Activated B cell treated with CpG ODN at 0.5 μM for 24 hours (primary cell): Measurements from ENCODE around the gene CFAP97D1. TPM values are rescaled to one million over a fixed set of nuclear protein-coding genes. Genes with fewer than 3 reads are reported as not detected.

ENCODE experiments used
- ATAC-seq: fragments of 200-7000 bp; cut with Tn5 transposase; one replicate; pipeline ENCODE4 v1.10.0; 2021; ENCODE audit warnings: low read depth, mild to moderate bottlenecking, moderate library complexity
- CTCF ChIA-PET: fragments of 350-600 bp; sonication (Branson Sonifier 250); formaldehyde crosslinking; loops from one replicate; lab custom pipeline; 2021; ENCODE audit warnings: antibody characterized with exemption; lab: Charles Lee
- POLR2A ChIA-PET: fragments of 350-600 bp; sonication (Branson Sonifier 250); formaldehyde crosslinking; loops from one replicate; lab custom pipeline; 2021; ENCODE audit warnings: antibody characterized with exemption; lab: Charles Lee
- DNase-seq: peaks from one replicate; pipeline ENCODE4 v3.0.0; 2022
- H3K27ac Mint-ChIP-seq: one replicate; pipeline ENCODE4 v1.8.0; 2020; ENCODE audit warnings: mixed read lengths
- H3K27me3 Mint-ChIP-seq: one replicate; pipeline ENCODE4 v1.8.0; 2021; ENCODE audit warnings: mixed read lengths
- H3K36me3 Mint-ChIP-seq: one replicate; pipeline ENCODE4 v1.8.0; 2021; ENCODE audit warnings: low read depth, mixed read lengths
- H3K4me1 Mint-ChIP-seq: one replicate; pipeline ENCODE4 v1.8.0; 2021; ENCODE audit warnings: mixed read lengths
- H3K4me3 Mint-ChIP-seq: one replicate; pipeline ENCODE4 v1.8.0; 2020; ENCODE audit warnings: mild to moderate bottlenecking, mixed read lengths
- H3K9me3 Mint-ChIP-seq: one replicate; pipeline ENCODE4 v1.8.0; 2020; ENCODE audit warnings: mixed read lengths
- intact Hi-C: fragments of 100-400 bp; cut with micrococcal nuclease; formaldehyde crosslinking; loops from one replicate; pipeline ENCODE4 v1.15.1; 2024
- total RNA-seq: library from RNA; stranded (reverse); gene quantifications from 2 replicates; pipeline ENCODE4 v1.2.3, GENCODE V29; 2022
- TF ChIP-seq, protein P1 (sequence below): fragments of 200-600 bp; IDR thresholded peaks from one replicate; pipeline ENCODE4 v1.8.0; 2022; ENCODE audit warnings: antibody characterized with exemption, mild to moderate bottlenecking

CFAP97D1 gene
- total RNA-seq, 1 donor from 2014 or later, result not detected

DNA sequence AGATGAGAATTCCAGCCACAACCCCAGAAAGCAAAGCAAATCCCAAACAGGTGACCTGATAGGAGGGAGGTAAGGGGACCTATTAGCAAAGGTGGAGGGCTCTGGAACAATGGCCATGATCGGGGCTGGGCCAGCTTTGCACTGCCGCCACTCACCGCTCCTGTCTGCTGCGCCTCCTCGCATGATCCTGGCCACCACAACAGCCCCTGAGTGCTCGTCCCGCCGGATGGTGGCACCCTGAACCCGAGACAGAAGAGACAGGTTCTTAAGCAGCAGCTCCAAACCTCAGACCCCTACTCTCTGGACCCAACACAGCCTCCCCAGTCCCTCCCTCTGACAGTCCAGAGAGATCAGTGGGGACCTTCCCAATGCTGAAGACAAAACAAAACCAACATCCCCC, 47.4 kb downstream of the CFAP97D1 start:
- TF ChIP-seq, protein P1, sequence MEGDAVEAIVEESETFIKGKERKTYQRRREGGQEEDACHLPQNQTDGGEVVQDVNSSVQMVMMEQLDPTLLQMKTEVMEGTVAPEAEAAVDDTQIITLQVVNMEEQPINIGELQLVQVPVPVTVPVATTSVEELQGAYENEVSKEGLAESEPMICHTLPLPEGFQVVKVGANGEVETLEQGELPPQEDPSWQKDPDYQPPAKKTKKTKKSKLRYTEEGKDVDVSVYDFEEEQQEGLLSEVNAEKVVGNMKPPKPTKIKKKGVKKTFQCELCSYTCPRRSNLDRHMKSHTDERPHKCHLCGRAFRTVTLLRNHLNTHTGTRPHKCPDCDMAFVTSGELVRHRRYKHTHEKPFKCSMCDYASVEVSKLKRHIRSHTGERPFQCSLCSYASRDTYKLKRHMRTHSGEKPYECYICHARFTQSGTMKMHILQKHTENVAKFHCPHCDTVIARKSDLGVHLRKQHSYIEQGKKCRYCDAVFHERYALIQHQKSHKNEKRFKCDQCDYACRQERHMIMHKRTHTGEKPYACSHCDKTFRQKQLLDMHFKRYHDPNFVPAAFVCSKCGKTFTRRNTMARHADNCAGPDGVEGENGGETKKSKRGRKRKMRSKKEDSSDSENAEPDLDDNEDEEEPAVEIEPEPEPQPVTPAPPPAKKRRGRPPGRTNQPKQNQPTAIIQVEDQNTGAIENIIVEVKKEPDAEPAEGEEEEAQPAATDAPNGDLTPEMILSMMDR, result no peak
- no peak overlapping the region for H3K4me3 Mint-ChIP-seq
- ChIA-PET POLR2A (no interaction called here), CTCF (no interaction called here)
- no peak for DNase-seq
- intact Hi-C loops, result loop anchor here (10.0 kb wide), 1 partner anchor 77 kb away; the partner anchor contains the start of gene MPP2
- peaks cover 3% of the 10 kb centered on the region for H3K4me1 Mint-ChIP-seq
- H3K9me3 Mint-ChIP-seq, result no peaks in the 10 kb centered on the region
- ATAC-seq, result no peak
- H3K36me3 Mint-ChIP-seq, result no peaks in the 10 kb centered on the region
- peaks cover 29% of the 10 kb centered on the region for H3K27me3 Mint-ChIP-seq
- H3K27ac Mint-ChIP-seq, result no peak overlapping the region

DNA sequence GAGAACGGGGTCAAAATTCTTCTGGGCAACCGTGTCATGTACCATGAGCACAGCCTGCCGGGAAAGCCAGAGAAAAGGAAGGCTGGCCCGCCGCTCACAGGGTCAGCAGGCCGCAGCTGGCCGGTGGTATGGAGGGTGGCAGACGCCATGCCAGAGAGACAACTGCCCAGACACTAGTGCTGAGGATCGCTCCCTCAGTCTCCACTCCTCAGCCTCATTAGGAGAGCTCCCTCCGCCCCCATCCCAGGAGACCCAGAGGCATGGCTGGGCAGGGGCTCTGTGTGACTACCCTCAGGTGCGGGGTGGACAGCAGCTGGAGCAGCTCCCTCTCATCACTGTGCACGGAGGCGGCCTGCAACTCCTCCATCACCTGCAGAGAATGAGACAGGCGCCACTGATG, 49.5 kb downstream of the CFAP97D1 start:
- Mint-ChIP-seq H3K4me3 (no peak overlapping the region), H3K27me3 (peaks cover 44% of the 10 kb centered on the region), H3K27ac (no peak overlapping the region), H3K4me1 (peaks cover 10% of the 10 kb centered on the region), H3K9me3 (no peaks in the 10 kb centered on the region), H3K36me3 (no peaks in the 10 kb centered on the region)
- TF ChIP-seq, protein P1, result no peak
- intact Hi-C loops, result loop anchor here (5.0 to 10.0 kb wide), 2 partner anchors 47 to 75 kb away; partner anchors contain the start of genes CFAP97D1 and MPP2
- ChIA-PET POLR2A (no interaction called here), CTCF (interaction anchor here (1.2 kb wide), 1 partner anchor 16 kb away, joined by 3 read pairs; no protein-coding TSS in a partner anchor)
- ATAC-seq (no peak), DNase-seq (no peak)

DNA sequence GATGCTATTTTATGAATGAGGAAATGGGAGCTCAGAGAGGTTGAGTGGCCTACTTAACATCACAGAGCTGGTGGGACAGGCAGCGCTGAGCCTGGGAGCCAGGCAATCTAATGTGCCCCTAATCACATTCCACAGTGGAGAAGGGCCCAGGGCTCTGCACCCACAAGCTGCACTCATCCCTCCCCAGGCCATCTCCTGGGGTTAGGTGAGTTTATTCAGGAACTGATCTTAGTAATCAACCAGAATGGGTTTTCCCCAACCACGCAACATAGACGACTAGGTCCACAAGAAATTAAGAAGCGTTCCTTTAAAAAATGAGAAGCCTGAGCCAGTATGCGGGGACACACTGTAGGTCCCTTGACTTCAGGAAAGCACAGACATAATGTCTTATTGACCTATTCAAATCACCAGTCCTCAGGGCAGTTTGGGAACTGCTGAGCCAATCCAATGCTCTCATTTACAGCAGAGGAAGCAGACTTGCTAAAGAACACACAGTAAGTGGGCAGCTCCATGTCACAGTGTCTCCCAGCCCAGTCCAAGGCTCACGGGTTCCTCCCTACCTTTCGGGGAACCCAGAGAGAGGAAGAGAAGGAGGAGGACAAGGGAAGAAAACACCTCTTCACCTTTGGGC, 50.4 kb downstream of the CFAP97D1 start:
- Mint-ChIP-seq H3K36me3 (no peaks in the 10 kb centered on the region), H3K4me3 (no peak overlapping the region), H3K9me3 (no peaks in the 10 kb centered on the region), H3K27ac (no peak overlapping the region), H3K27me3 (peaks cover 50% of the 10 kb centered on the region), H3K4me1 (peaks cover 10% of the 10 kb centered on the region)
- POLR2A ChIA-PET, result no interaction called here
- ATAC-seq, result no peak
- CTCF ChIA-PET, result interaction anchor here (1.2 kb wide), 1 partner anchor 16 kb away, joined by 3 read pairs; no protein-coding TSS in a partner anchor
- TF ChIP-seq, protein P1, result no peak
- intact Hi-C loops, result loop anchor here (5.0 kb wide), 1 partner anchor 48 kb away; the partner anchor contains the start of gene CFAP97D1
- DNase-seq, result no peak

DNA sequence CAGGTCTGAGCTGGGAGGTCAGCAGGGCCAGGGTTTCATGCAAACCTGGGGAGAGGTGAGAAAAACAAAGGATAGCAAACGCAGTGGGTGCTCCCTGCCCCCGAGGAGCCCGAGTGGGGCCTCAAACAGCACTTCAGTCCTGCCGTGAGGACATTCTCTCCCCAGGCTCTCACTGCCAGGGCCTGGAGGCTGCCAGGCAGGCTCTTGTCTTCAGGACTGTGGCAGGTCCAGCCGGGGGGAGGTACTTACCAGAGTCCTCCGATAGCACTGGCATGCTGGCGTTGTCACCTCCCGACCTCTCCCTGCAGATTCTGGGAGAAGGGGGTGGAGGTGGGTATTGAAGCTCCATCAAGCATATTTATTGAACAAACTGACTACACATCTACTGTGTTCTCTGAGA, 51.4 kb downstream of the CFAP97D1 start:
- DNase-seq (no peak), ATAC-seq (no peak)
- intact Hi-C loops, result loop anchor here (5.0 kb wide), 1 partner anchor 49 kb away; the partner anchor contains the start of gene CFAP97D1
- TF ChIP-seq, protein P1, result no peak
- H3K27me3 Mint-ChIP-seq, result peaks cover 56% of the 10 kb centered on the region
- no peaks in the 10 kb centered on the region for H3K36me3 Mint-ChIP-seq
- ChIA-PET CTCF (no interaction called here), POLR2A (no interaction called here)
- peak overlapping the region; percentile 72 for H3K4me3 Mint-ChIP-seq
- peaks cover 10% of the 10 kb centered on the region for H3K4me1 Mint-ChIP-seq
- no peaks in the 10 kb centered on the region for H3K9me3 Mint-ChIP-seq
- no peak overlapping the region for H3K27ac Mint-ChIP-seq

DNA sequence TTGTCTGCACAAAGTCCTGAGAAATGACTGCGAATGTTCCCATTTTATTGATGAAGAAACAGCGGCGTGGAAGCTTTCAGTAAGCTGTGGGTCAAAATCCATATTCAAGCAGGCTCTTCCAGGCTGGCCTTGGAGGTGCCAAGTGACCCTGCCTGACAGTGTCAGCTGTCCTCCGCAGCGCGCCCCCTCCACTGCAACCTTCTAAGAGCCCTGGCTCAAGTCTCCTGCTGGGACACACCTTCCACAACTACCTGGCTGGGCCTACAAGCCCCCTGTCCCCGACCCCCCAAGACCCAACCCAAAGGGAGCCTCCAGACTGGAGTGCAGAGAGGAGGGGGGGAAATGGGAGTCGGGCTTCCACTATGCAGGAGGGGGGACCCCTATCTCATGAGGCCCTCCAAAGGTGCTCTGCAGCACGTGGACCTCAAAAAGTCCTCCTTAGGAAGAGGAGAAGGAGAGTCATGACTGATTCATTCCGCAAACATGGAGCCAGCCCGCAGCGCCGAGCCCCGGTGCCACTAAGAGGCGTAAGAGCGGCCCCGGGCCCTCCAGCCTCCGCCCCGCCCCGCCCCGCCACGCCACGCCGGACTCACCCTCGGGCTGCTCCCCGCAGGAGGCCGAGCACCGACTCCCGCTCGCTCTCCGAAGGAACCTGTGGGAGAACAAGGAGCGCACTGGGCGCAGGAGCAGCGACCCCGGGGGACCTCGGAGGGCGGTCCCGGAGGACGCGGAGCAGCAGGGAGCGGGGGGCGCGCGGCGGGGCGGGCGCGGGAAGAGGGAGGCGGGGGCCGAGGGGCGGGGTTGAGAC, 52.1 kb downstream of the CFAP97D1 start:
- POLR2A ChIA-PET, result no interaction called here
- CTCF ChIA-PET, result no interaction called here
- peaks cover 56% of the 10 kb centered on the region for H3K27me3 Mint-ChIP-seq
- no peak for DNase-seq
- ATAC-seq, result peak; percentile 25
- peak overlapping the region; percentile 72 for H3K4me3 Mint-ChIP-seq
- no peaks in the 10 kb centered on the region for H3K9me3 Mint-ChIP-seq
- no peak overlapping the region for H3K27ac Mint-ChIP-seq
- TF ChIP-seq, protein P1, result no peak
- peaks cover 10% of the 10 kb centered on the region for H3K4me1 Mint-ChIP-seq
- intact Hi-C loops, result loop anchor here (5.0 kb wide), 1 partner anchor 50 kb away; the partner anchor contains the start of gene CFAP97D1
- H3K36me3 Mint-ChIP-seq, result no peaks in the 10 kb centered on the region
